ENCODE measurements around the gene RIOK1. TPM values are rescaled to one million over a fixed set of nuclear protein-coding genes. Genes with fewer than 3 reads are reported as not detected.

The RIOK1 gene
- polyA plus RNA-seq, 1 experiment: 12.7 TPM

GRCh38 chr6:7467007-7467897, 77.6 kb downstream of the RIOK1 start:
- ChIA-PET CTCF (no interaction called here), POLR2A (no interaction called here)
- DNase-seq (ENCODE audit: low read depth, low spot score): no peak
- Histone ChIP-seq H3K4me3 (ENCODE audit: low read depth, low read length) (no peak overlapping the region), H3K27me3 (ENCODE audit: control insufficient read depth, insufficient read depth, low read length) (no peaks in the 10 kb centered on the region), H3K27ac (ENCODE audit: low read depth, low read length) (no peak overlapping the region), H3K9me3 (ENCODE audit: control insufficient read depth, insufficient read depth, low read length) (no peaks in the 10 kb centered on the region)
- TF ChIP-seq, protein P1, sequence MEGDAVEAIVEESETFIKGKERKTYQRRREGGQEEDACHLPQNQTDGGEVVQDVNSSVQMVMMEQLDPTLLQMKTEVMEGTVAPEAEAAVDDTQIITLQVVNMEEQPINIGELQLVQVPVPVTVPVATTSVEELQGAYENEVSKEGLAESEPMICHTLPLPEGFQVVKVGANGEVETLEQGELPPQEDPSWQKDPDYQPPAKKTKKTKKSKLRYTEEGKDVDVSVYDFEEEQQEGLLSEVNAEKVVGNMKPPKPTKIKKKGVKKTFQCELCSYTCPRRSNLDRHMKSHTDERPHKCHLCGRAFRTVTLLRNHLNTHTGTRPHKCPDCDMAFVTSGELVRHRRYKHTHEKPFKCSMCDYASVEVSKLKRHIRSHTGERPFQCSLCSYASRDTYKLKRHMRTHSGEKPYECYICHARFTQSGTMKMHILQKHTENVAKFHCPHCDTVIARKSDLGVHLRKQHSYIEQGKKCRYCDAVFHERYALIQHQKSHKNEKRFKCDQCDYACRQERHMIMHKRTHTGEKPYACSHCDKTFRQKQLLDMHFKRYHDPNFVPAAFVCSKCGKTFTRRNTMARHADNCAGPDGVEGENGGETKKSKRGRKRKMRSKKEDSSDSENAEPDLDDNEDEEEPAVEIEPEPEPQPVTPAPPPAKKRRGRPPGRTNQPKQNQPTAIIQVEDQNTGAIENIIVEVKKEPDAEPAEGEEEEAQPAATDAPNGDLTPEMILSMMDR (IDR thresholded peaks at IDR 0.05; ENCODE audit: low read depth, low read length): no peak

Other genes with a start within 250 kb of the RIOK1 start
- gene SSR1, start 76.6 kb upstream of the RIOK1 start, polyA plus RNA-seq (2011; rRNA removed): 257 and 375 TPM in 2 replicates
- gene CAGE1, start 66 bp upstream of the RIOK1 start, polyA plus RNA-seq (2011; rRNA removed): not detected in 2 replicates
- gene DSP, start 151.9 kb downstream of the RIOK1 start, polyA plus RNA-seq (2011; rRNA removed): 3.6 TPM in 2 replicates
- gene SNRNP48, start 200.4 kb downstream of the RIOK1 start, polyA plus RNA-seq (2011; rRNA removed): 7.3 and 10.6 TPM in 2 replicates

Data from AG04450 (cell line).